Aorta (tissue), 5 donors: ENCODE data around the gene ZNF830. TPM values are rescaled to one million over a fixed set of nuclear protein-coding genes. Genes with fewer than 3 reads are reported as not detected.
A peak's percentile ranks its signal among the peaks of the same experiment; 100 is the strongest.

Source experiments
- ATAC-seq: fragments of 200-7000 bp; cut with Tn5 transposase; one replicate; pipeline ENCODE4 v1.9.1; 2022; ENCODE audit warnings: moderate library complexity; ENCODE audit not compliant: low FRiP score
- DNase-seq, 2 donors: peaks; one replicate each; pipeline ENCODE4 v3.0.0-alpha.2; 2020
- H3K27ac ChIP-seq, 2 donors: one replicate each; pipeline ENCODE4 v1.5.1; 2013; ENCODE audit warnings: low read length in 2 of 2, mild to moderate bottlenecking in 2 of 2, moderate library complexity in 2 of 2, control low read depth in 1 of 2, inconsistent platforms in 1 of 2, low read depth in 1 of 2
- H3K27me3 ChIP-seq, 2 donors: one replicate each; pipeline ENCODE4 v1.6.1; 2013; ENCODE audit warnings: control low read depth in 1 of 2, low read length in 1 of 2, mild to moderate bottlenecking in 1 of 2, moderate library complexity in 1 of 2; ENCODE audit not compliant: insufficient read depth in 2 of 2, control insufficient read depth in 1 of 2
- H3K36me3 ChIP-seq, 2 donors: one replicate each; pipeline ENCODE4 v1.6.1; 2013; ENCODE audit warnings: control low read depth in 1 of 2, low read length in 1 of 2, mild to moderate bottlenecking in 1 of 2; ENCODE audit not compliant: insufficient read depth in 2 of 2, control insufficient read depth in 1 of 2
- H3K4me1 ChIP-seq, 2 donors: one replicate each; pipeline ENCODE4 v1.6.1; 2013; ENCODE audit warnings: low read length in 2 of 2, control low read depth in 1 of 2, mild to moderate bottlenecking in 1 of 2, moderate library complexity in 1 of 2; ENCODE audit not compliant: insufficient read depth in 2 of 2, control insufficient read depth in 1 of 2
- H3K4me3 ChIP-seq, 2 donors: one replicate each; pipeline ENCODE4 v1.5.1; 2013; ENCODE audit warnings: low read length in 2 of 2, control low read depth in 1 of 2, mild to moderate bottlenecking in 1 of 2
- H3K9me3 ChIP-seq: one replicate; pipeline ENCODE4 v1.6.1; 2013; ENCODE audit warnings: mild to moderate bottlenecking, low read length; ENCODE audit not compliant: control insufficient read depth
- WGBS, 2 donors: extraction: QIAGEN DNeasy Blood & Tissue Kit; methylation state at CpG; one replicate each; pipeline ENCODE4 v1.1.7; 2013; 5-methylcytosine and 5-hydroxymethylcytosine counted together
- intact Hi-C, 2 donors: fragments of 100-400 bp; cut with DNase I; formaldehyde crosslinking; loops; one replicate each; pipeline versions ENCODE4 v1.14.2 to v1.15.0; 2022
- polyA plus RNA-seq, 2 donors: library from polyadenylated mRNA; stranded (reverse); fragments of 200-250 nt; gene quantifications; one replicate each; pipeline ENCODE4 v1.2.3, GENCODE V29; 2013
- total RNA-seq, 2 donors: library from RNA; stranded (reverse); fragmentation: NEBNext Ultra II Directional; extraction: Animal tissue kit (Norgen Biotek cat#: 25700); gene quantifications; one replicate each; pipeline ENCODE4 v1.2.1, GENCODE V29; 2021
- donor health status: healthy with polysubstance abuse.
- donor health status: Bipolar disorder and iron deficiency.
- donor health status: DM: no; HTN: no; CAD: no.
- donor health status: DM: no; HTN: no; CAD: no.
- donor health status: DM: yes; HTN: yes; CAD: no.

ZNF830 gene
- total and polyA plus RNA-seq, 4 donors = 8.9 to 16.8 (median 13.7) TPM

DNA sequence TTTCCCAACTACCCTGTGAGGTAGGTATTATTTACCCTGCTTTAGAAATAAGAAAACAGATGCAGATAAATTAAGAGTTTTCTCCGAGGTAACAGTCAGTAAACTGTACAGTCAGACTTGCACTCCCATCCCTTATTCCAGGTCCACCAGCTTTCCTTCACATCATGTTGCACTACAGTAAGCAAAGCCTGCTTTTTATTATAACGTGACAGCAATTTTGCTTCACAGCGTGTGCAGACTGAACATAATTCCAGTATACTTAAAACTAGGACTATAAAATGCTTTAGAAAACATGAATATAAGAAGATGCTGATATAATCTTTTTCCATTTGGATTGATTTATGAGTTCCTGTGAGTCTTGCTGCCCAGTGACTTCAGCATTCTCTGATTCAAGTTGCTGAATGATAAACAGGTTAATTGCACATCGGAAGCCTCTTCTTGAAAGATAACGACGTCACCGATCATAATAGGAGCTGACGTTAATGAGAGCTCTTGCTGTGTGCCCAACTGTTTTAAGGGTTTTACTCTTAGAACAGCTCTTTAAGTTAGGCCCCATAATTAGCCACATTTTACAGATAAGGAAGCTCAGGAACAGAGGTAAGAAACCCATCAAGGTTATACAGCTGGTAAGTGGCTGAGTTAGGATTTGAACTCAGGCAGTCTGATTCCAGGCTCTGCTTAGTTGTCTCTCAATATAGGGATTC is 20.4 kb downstream of the ZNF830 start:
- no peaks in the 10 kb centered on the region for H3K9me3 ChIP-seq
- H3K4me1 ChIP-seq = peaks cover 0 to 2% of the 10 kb centered on the region in 2 donors
- peaks cover 0 to 3% of the 10 kb centered on the region in 2 donors for H3K36me3 ChIP-seq
- WGBS, 2 donors = 10 to 11% methylated on average over 8 of the region's 8 CpGs
- peak overlapping the region; percentile 75 to 98 for H3K4me3 ChIP-seq
- no peak for ATAC-seq
- peak overlapping the region in 1 of 2 donors; percentile 88 for H3K27ac ChIP-seq
- no peaks in the 10 kb centered on the region for H3K27me3 ChIP-seq
- intact Hi-C loops = loop anchor here (2.0 to 5.0 kb wide), 3 partner anchors 21 to 106 kb away; partner anchors contain the start of genes CCT6B (in 1 of the 2) and ZNF830 (in 1 of the 2)
- DNase-seq = no peak

DNA sequence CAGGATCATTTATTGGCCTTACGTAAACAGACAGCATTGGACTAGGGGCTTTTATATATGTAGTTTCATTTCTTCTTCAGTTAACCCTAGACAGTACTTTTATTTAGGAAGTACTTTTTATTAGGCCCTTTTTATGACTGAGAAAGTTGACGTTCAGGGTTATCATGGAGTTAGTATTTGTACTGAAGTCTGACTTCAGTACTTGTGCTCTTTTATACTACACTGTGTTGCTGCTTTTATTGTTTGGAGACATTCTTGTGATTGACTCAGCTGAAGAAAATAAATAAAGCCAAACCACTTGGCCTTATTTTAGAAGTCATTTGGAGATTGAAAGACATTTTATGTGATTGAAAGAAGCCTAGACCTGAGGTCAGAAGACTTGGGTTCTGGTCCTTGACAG is 25.9 kb downstream of the ZNF830 start:
- DNase-seq (no peak), ATAC-seq (no peak)
- H3K27me3 ChIP-seq = no peaks in the 10 kb centered on the region
- intact Hi-C loops = no loop called here
- H3K9me3 ChIP-seq = no peaks in the 10 kb centered on the region
- H3K36me3 ChIP-seq = peaks cover 5% of the 10 kb centered on the region in 2 donors
- H3K4me1 ChIP-seq = no peaks in the 10 kb centered on the region
- no peak overlapping the region for H3K27ac ChIP-seq
- H3K4me3 ChIP-seq = no peak overlapping the region
- 84 to 89% methylated on average over 2 of the region's 2 CpGs for WGBS, 2 donors

GRCh38 chr17:34988644-34989043 is 27.3 kb downstream of the ZNF830 start:
- Histone ChIP-seq H3K9me3 (no peaks in the 10 kb centered on the region), H3K36me3 (peaks cover 5 to 6% of the 10 kb centered on the region in 2 donors), H3K27me3 (no peaks in the 10 kb centered on the region), H3K27ac (no peak overlapping the region), H3K4me3 (no peak overlapping the region), H3K4me1 (no peaks in the 10 kb centered on the region)
- intact Hi-C loops = no loop called here
- ATAC-seq = no peak
- WGBS, 2 donors = 89 to 91% methylated on average over 2 of the region's 2 CpGs
- DNase-seq = no peak

- no peaks in the 10 kb centered on the region for H3K9me3 ChIP-seq
- WGBS, 2 donors = 93% methylated on average over 10 of the region's 10 CpGs
- no peaks in the 10 kb centered on the region for H3K27me3 ChIP-seq
- DNase-seq (no peak), ATAC-seq (no peak)
- H3K4me3 ChIP-seq = no peak overlapping the region
- intact Hi-C loops = no loop called here
- H3K27ac ChIP-seq = no peak overlapping the region
- peaks cover 5 to 6% of the 10 kb centered on the region in 2 donors for H3K36me3 ChIP-seq
- H3K4me1 ChIP-seq = no peaks in the 10 kb centered on the region
These were observed 28.1 kb downstream of the ZNF830 start for GRCh38 chr17:34989473-34989872.

GRCh38 chr17:34990921-34991365 is 29.6 kb downstream of the ZNF830 start:
- Histone ChIP-seq H3K27me3 (no peaks in the 10 kb centered on the region), H3K27ac (no peak overlapping the region), H3K36me3 (peaks cover 5 to 6% of the 10 kb centered on the region in 2 donors), H3K9me3 (no peaks in the 10 kb centered on the region), H3K4me1 (no peaks in the 10 kb centered on the region), H3K4me3 (no peak overlapping the region)
- 82 to 91% methylated on average over 6 of the region's 6 CpGs for WGBS, 2 donors
- DNase-seq (no peak), ATAC-seq (no peak)
- intact Hi-C loops = no loop called here

- WGBS, 2 donors = 88 to 93% methylated on average over 3 of the region's 3 CpGs
- ATAC-seq (no peak), DNase-seq (no peak)
- Histone ChIP-seq H3K27me3 (no peaks in the 10 kb centered on the region), H3K4me3 (no peak overlapping the region), H3K9me3 (no peaks in the 10 kb centered on the region), H3K36me3 (peaks cover 5 to 6% of the 10 kb centered on the region in 2 donors), H3K4me1 (no peaks in the 10 kb centered on the region), H3K27ac (no peak overlapping the region)
- intact Hi-C loops = no loop called here
These were observed 30.3 kb downstream of the ZNF830 start for GRCh38 chr17:34991606-34992005.

GRCh38 chr17:34993031-34993430 is 31.7 kb downstream of the ZNF830 start:
- Histone ChIP-seq H3K27me3 (no peaks in the 10 kb centered on the region), H3K9me3 (no peaks in the 10 kb centered on the region), H3K4me1 (no peaks in the 10 kb centered on the region), H3K36me3 (peaks cover 5 to 6% of the 10 kb centered on the region in 2 donors), H3K4me3 (no peak overlapping the region), H3K27ac (no peak overlapping the region)
- 69 to 70% methylated on average over 2 of the region's 2 CpGs for WGBS, 2 donors
- intact Hi-C loops = no loop called here
- DNase-seq (no peak), ATAC-seq (no peak)

DNA sequence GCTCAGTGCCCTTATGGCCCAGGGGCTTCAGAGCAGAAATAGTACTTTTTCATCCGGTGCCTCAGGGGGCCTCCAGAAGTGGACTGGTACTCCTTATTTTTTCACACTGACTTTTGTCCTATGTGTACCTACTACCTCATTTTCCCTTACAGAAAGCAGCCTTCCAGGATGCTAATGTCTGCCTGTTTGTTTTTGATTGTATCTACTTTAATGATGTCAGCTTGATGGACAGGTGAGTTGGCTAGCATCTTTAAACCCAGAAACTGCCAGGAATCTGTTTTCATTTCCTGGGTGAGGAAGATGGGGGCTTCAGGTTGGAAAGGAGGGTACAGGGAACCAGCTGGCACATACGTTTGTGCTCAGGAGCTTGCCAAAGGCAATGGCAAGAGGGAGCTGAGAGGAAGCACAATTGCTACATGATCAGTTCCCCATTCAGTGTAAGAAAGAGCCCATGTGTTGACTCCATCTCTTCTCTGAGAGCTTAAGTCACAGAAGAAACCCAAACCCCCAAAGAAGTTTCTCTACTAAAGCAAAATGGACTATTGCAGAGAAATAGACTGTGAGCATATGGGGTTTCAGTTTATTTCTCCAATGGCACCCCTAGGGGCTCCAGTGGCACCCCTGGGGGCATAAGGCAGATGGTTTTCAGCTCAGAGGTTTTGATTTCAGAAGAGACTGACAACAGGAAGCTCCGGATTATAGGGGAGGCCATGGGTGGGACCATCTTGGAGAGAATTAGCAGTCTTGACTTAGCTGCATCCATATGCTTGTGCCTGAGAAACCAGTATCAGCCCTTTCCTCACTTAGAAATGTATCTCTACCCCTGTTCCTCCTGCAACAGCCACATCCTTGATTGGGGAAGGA is 35.3 kb downstream of the ZNF830 start:
- H3K9me3 ChIP-seq = no peaks in the 10 kb centered on the region
- DNase-seq = no peak
- H3K27ac ChIP-seq = peak overlapping the region in 1 of 2 donors; percentile 55
- no peaks in the 10 kb centered on the region for H3K27me3 ChIP-seq
- no peak overlapping the region for H3K4me3 ChIP-seq
- H3K36me3 ChIP-seq = peaks cover 0 to 5% of the 10 kb centered on the region in 2 donors
- H3K4me1 ChIP-seq = no peaks in the 10 kb centered on the region
- 80 to 82% methylated on average over 3 of the region's 3 CpGs for whole genome bisulfite sequencing, 2 donors
- intact Hi-C loops = no loop called here
- ATAC-seq = no peak
